NCI-H1105 treated with DMSO at 0.1 percent for 48 hours (cell line): Measurements from ENCODE around the gene NISCH.
"Not testable (repeated sequence)": the region's sequence is repeated elsewhere in the genome, so short reads cannot be mapped to it uniquely, and the experiment has no call there.

Experiments used
- DNase-seq: peaks from one replicate; lab custom pipeline; 2025; lab: John Stamatoyannopoulos, UW

Gene NISCH

GRCh38 chr3:52515192-52515591 lies 59.8 kb downstream of the NISCH start:
- DNase-seq, result no peak

GRCh38 chr3:52516509-52517195 lies 61.2 kb downstream of the NISCH start:
- DNase-seq, result no peak

DNA sequence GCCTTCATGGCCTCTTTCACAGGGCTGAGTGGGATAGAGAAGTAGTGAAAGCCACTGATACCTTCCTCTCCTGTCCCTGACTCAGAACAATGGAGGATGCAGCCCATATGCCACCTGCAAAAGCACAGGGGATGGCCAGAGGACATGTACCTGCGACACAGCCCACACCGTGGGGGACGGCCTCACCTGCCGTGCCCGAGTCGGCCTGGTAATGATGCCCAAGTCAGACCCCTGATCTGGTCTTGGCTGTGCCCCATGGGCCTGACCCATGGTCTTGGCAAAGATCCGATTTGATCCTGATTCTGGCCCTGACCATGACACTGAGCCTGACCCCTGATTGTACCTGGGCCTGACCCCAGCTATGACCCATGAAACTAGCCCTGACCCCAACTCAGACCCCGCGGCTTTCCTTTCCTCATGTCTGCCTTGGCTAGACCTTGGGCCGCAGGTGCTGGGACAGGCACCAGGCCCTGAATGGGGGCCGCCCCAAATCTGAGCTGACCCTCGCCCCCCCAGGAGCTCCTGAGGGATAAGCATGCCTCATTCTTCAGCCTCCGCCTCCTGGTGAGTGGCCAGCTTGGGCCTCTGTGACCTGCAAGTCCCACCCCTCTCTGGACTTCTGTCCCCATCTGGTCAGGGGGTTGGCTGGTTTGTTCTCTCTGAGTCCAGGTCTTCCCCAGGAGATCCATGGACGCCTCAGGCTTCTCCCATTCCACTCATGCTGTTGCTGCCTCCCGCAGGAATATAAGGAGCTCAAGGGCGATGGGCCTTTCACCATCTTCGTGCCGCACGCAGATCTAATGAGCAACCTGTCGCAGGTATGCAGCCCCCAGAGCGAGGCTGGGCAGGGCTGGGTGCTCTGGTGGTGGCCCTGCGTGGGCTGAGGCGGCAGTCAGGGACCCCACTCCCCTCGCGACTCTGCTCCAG lies 62.7 kb downstream of the NISCH start:
- no peak for DNase-seq

- DNase-seq, result no peak
Observed at GRCh38 chr3:52518723-52519444, 63.5 kb downstream of the NISCH start.

GRCh38 chr3:52519445-52520140 lies 64.2 kb downstream of the NISCH start:
- DNase-seq, result no peak

- no peak for DNase-seq
Observed at GRCh38 chr3:52520141-52520667, 64.8 kb downstream of the NISCH start.

- no peak for DNase-seq
Observed at GRCh38 chr3:52520716-52521487, 65.5 kb downstream of the NISCH start.

- no peak for DNase-seq
Observed at GRCh38 chr3:52521488-52521824, 66.1 kb downstream of the NISCH start.

DNA sequence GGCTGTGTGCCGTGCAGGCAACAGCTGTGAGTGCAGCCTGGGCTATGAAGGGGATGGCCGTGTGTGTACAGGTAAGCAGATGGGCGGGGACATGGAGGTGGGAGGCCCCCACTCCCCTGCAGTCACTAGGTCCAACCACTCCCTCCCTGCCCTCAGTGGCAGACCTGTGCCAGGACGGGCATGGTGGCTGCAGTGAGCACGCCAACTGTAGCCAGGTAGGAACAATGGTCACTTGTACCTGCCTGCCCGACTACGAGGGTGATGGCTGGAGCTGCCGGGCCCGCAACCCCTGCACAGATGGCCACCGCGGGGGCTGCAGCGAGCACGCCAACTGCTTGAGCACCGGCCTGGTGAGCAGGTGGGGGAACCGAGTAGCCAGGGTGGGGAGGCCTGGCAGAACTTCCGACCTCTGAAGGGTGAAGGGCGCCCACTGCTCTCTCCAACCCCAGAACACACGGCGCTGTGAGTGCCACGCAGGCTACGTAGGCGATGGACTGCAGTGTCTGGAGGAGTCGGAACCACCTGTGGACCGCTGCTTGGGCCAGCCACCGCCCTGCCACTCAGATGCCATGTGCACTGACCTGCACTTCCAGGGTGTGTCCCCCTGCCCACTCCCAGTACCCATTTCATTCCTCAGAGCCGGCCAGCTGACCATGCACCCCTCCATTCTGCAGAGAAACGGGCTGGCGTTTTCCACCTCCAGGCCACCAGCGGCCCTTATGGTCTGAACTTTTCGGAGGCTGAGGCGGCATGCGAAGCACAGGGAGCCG lies 66.7 kb downstream of the NISCH start:
- DNase-seq, result no peak

DNA sequence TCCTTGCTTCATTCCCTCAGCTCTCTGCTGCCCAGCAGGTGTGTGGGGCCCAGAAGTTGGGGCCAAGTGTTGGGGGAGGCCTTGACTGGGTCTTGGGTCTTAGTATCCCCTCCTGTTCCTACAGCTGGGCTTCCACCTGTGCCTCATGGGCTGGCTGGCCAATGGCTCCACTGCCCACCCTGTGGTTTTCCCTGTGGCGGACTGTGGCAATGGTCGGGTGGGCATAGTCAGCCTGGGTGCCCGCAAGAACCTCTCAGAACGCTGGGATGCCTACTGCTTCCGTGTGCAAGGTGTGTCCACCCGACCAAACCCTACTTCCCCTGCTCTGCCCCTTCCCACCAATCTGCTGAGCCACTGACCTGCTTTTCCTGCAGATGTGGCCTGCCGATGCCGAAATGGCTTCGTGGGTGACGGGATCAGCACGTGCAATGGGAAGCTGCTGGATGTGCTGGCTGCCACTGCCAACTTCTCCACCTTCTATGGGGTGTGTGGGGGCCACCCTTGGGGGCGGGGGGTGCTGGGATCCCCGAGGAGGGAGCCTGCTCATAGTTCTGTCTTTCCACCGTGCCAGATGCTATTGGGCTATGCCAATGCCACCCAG lies 67.3 kb downstream of the NISCH start:
- no peak for DNase-seq

- DNase-seq, result no peak
Observed at GRCh38 chr3:52523386-52524257, 68.2 kb downstream of the NISCH start.

DNA sequence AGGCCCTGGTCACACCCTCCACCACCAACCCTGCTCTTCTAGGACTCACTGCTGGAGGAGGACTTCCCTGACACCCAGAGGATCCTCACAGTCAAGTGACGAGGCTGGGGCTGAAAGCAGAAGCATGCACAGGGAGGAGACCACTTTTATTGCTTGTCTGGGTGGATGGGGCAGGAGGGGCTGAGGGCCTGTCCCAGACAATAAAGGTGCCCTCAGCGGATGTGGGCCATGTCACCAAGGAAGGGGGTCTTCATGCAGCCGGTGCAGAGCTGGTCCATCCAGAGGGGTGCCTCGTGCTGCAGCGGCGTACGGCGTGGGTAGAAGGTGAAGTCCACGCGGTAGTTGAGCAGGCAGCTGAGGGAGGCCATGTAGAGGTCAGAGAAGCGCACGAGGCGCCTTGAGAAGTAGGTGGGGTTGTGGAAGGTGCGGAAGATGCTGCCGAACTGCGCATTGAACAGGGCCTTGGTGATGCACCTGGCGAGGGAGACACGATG lies 68.9 kb downstream of the NISCH start:
- no peak for DNase-seq

DNA sequence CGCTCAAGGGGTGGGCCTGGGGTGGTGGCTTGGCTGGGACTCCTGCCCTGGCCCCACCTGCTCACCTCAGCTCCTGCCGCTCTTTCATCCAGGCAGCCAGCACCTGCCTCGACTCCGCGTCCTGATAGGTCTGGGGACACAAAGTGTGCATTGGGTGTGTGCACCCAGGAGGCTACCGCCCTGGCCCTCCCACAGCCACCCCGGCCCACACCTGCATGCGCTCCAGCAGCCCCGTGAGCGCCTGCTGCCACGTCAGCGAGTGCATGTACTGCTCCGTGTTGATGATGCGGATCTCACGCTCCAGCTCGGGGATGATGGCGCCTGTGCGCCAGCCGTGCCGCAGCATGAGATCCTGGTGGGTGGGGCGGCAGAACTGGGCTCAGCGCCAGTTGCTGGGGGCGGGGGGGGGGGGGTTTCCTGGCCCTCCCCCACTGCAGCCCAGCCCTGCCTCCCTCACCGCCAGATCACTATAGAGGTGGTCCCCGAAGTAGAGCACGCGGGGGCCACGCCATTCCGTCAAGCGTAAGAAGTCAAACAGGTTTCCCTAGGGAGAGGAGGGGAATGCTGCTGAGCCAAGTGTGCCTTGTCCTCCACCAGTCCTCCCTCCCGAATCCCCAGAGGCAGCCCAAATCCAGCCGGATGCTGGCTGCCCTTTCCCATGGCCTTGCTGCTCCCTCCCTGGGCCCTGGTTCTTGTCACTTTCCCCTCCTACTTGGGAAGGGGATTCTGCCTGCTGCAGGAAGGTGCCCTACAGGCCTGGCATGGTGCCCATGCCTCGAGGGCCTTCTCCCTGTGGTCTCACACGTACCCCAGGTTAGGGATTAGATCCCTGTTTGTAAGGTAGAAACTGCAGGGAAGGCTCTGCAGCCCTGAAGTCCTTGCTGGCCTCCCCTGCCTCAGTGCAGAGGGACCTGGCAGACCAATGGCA lies 69.6 kb downstream of the NISCH start:
- peak; percentile 69 for DNase-seq

GRCh38 chr3:52525680-52526561 lies 70.5 kb downstream of the NISCH start:
- DNase-seq, result peak; percentile 15

DNA sequence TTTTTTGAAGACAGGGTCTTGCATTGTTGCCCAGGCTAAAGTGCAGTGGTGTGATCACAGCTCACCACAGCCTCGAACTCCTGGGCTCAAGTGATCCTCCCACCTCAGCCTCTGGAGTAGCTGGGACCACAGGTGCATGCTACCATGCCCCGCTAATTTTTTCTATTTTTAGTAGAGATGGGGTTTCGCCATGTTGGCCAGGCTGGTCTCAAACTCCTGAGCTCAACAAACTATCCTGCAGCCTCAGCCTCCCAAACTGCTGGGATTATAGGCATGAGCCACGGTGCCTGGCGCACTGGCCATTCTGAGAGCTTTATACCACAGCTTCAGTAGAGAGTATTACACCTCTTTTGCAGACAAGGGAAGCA lies 71.3 kb downstream of the NISCH start:
- not testable (repeated sequence) for DNase-seq

GRCh38 chr3:52527039-52527731 lies 71.8 kb downstream of the NISCH start:
- DNase-seq, result no peak
